H1 (cell line): ENCODE data around the gene CDK5. TPM values are rescaled to one million over a fixed set of nuclear protein-coding genes. Genes with fewer than 3 reads are reported as not detected.

Experiments used
- CTCF ChIA-PET: fragments of 300-600 bp; sonication (Branson Sonifier 250); formaldehyde crosslinking; loops from one replicate; lab custom pipeline; 2021; ENCODE audit not compliant: partially characterized antibody; lab: Charles Lee
- POLR2A ChIA-PET: fragments of 300-600 bp; sonication (Branson Sonifier 250); formaldehyde crosslinking; loops from one replicate; lab custom pipeline; 2021; ENCODE audit warnings: inconsistent platforms; ENCODE audit not compliant: partially characterized antibody; lab: Charles Lee
- DNase-seq, 2 experiments: peaks; one replicate each; pipeline versions ENCODE4 v3.0.0 to v3.0.0-alpha.2; 2010 to 2022; ENCODE audit warnings: low spot score in 2 of 2, low read depth in 1 of 2, mixed read lengths in 1 of 2
- FAIRE-seq: peaks from 2 replicates; lab custom pipeline; 2011; peaks lifted over from hg19 to GRCh38; lab: Jason Lieb, UNC
- H2AFZ ChIP-seq: 2 replicates; pipeline ENCODE4 v1.8.1; 2012; ENCODE audit warnings: low read length, inconsistent platforms
- H2AK5ac ChIP-seq: 2 replicates; pipeline ENCODE4 v1.6.1; 2013; ENCODE audit warnings: low read depth, low read length
- H2BK120ac ChIP-seq: replicated peaks from 2 replicates; pipeline ENCODE3; 2013; ENCODE audit warnings: low read depth, low read length, inconsistent platforms
- H2BK12ac ChIP-seq: 2 replicates; pipeline ENCODE4 v1.6.1; 2013; ENCODE audit warnings: low read depth, low read length
- H2BK15ac ChIP-seq: 2 replicates; pipeline ENCODE4 v1.6.1; 2013; ENCODE audit warnings: low read length
- H2BK20ac ChIP-seq: 2 replicates; pipeline ENCODE4 v1.6.1; 2013; ENCODE audit warnings: low read length
- H2BK5ac ChIP-seq: 2 replicates; pipeline ENCODE4 v1.6.1; 2013; ENCODE audit warnings: low read depth, low read length
- H3K14ac ChIP-seq: 2 replicates; pipeline ENCODE4 v1.6.1; 2013; ENCODE audit warnings: inconsistent platforms; ENCODE audit not compliant: insufficient read length
- H3K18ac ChIP-seq: 2 replicates; pipeline ENCODE4 v1.6.1; 2013; ENCODE audit warnings: low read length; ENCODE audit errors: extremely low read depth
- H3K23ac ChIP-seq: 2 replicates; pipeline ENCODE4 v1.6.1; 2013; ENCODE audit warnings: inconsistent platforms; ENCODE audit not compliant: insufficient read length
- H3K23me2 ChIP-seq: 2 replicates; pipeline ENCODE4 v1.6.1; 2013; ENCODE audit warnings: low read depth, low read length
- H3K27ac ChIP-seq: 2 replicates; pipeline ENCODE4 v1.6.1; 2011; ENCODE audit warnings: low read depth, low read length, inconsistent platforms
- H3K27me3 ChIP-seq, 4 experiments: replicated peaks in 1 of 4; 1 replicate in 1 of 4; 2 replicates in 3 of 4; pipeline versions ENCODE4 v1.6.1 to v1.8.1; 2011 to 2013; ENCODE audit warnings: low read length in 3 of 4, mild to moderate bottlenecking in 3 of 4, inconsistent platforms in 2 of 4, mixed read lengths in 2 of 4, moderate library complexity in 1 of 4; ENCODE audit not compliant: control insufficient read depth in 3 of 4, insufficient read depth in 3 of 4; ENCODE audit errors: extremely low read depth in 1 of 4
- H3K36me3 ChIP-seq, 4 experiments: 2 replicates each; pipeline versions ENCODE4 v1.6.1 to v1.8.1; 2011 to 2013; ENCODE audit warnings: mild to moderate bottlenecking in 4 of 4, low read length in 3 of 4, moderate library complexity in 2 of 4, control low read depth in 1 of 4, inconsistent platforms in 1 of 4; ENCODE audit not compliant: insufficient read depth in 4 of 4, control insufficient read depth in 2 of 4
- H3K4ac ChIP-seq: replicated peaks from 2 replicates; pipeline ENCODE3; 2013; ENCODE audit warnings: low read length, low read depth, mixed read lengths, inconsistent platforms; ENCODE audit not compliant: insufficient read length
- H3K4me1 ChIP-seq, 4 experiments: replicated peaks in 1 of 4; 1 replicate in 1 of 4; 2 replicates in 3 of 4; pipeline versions ENCODE4 v1.6.1 to v1.8.1; 2011 to 2013; ENCODE audit warnings: low read length in 3 of 4, inconsistent platforms in 2 of 4, mixed read lengths in 1 of 4; ENCODE audit not compliant: insufficient read depth in 4 of 4, control insufficient read depth in 3 of 4
- H3K4me2 ChIP-seq, 2 experiments: 2 replicates each; pipeline versions ENCODE4 v1.6.1 to v1.8.1; 2011 to 2013; ENCODE audit warnings: low read depth in 2 of 2, low read length in 2 of 2, control low read depth in 1 of 2, inconsistent platforms in 1 of 2, mild to moderate bottlenecking in 1 of 2; ENCODE audit not compliant: insufficient read depth in 1 of 2
- H3K4me3 ChIP-seq, 4 experiments: fragments of 200-600, 300-600 bp in 1 of 4; sonication (generic), shearing (Covaris generic), sonication (Bioruptor Twin) in 1 of 4; 2 replicates each; pipeline versions ENCODE4 v1.5.1 to v1.8.1; 2011 to 2016; ENCODE audit warnings: low read length in 4 of 4, low read depth in 3 of 4, control low read depth in 2 of 4, inconsistent platforms in 2 of 4, mild to moderate bottlenecking in 2 of 4, mixed read lengths in 1 of 4, moderate library complexity in 1 of 4; ENCODE audit not compliant: insufficient read depth in 2 of 4; ENCODE audit errors: extremely low read depth in 1 of 4
- H3K56ac ChIP-seq: replicated peaks from 2 replicates; pipeline ENCODE3; 2013; ENCODE audit warnings: low read depth, mild to moderate bottlenecking, mixed read lengths, low read length, inconsistent platforms; ENCODE audit not compliant: insufficient read length
- H3K79me1 ChIP-seq: 2 replicates; pipeline ENCODE4 v1.6.1; 2013; ENCODE audit warnings: low read depth, low read length, control low read depth
- H3K79me2 ChIP-seq, 2 experiments: 2 replicates each; pipeline versions ENCODE4 v1.6.1 to v1.8.1; 2012 to 2013; ENCODE audit warnings: low read length in 2 of 2, mild to moderate bottlenecking in 2 of 2, inconsistent platforms in 1 of 2; ENCODE audit not compliant: insufficient read depth in 2 of 2, control insufficient read depth in 1 of 2
- H3K9ac ChIP-seq, 4 experiments: replicated peaks in 1 of 4; 1 replicate in 1 of 4; 2 replicates in 3 of 4; pipeline versions ENCODE4 v1.6.1 to v1.8.1; 2011 to 2013; ENCODE audit warnings: low read depth in 3 of 4, low read length in 3 of 4, control low read depth in 2 of 4, mild to moderate bottlenecking in 2 of 4, moderate library complexity in 2 of 4, inconsistent platforms in 1 of 4; ENCODE audit errors: extremely low read depth in 1 of 4
- H3K9me3 ChIP-seq, 2 experiments: 2 replicates each; pipeline versions ENCODE4 v1.6.1 to v1.8.1; 2012 to 2013; ENCODE audit warnings: mild to moderate bottlenecking in 2 of 2, moderate library complexity in 2 of 2, control low read depth in 1 of 2, inconsistent platforms in 1 of 2, low read depth in 1 of 2, low read length in 1 of 2, mixed read lengths in 1 of 2; ENCODE audit not compliant: insufficient read depth in 2 of 2
- H4K20me1 ChIP-seq, 2 experiments: replicated peaks in 1 of 2; 2 replicates each; pipeline versions ENCODE3 to v1.8.1; 2011 to 2013; ENCODE audit warnings: inconsistent platforms in 2 of 2, low read length in 2 of 2, mild to moderate bottlenecking in 1 of 2; ENCODE audit not compliant: insufficient read depth in 2 of 2, control insufficient read depth in 1 of 2
- H4K5ac ChIP-seq: 2 replicates; pipeline ENCODE4 v1.6.1; 2013; ENCODE audit warnings: low read length, low read depth, mixed read lengths, inconsistent platforms; ENCODE audit not compliant: insufficient read length
- H4K8ac ChIP-seq: 2 replicates; pipeline ENCODE4 v1.8.0; 2013; ENCODE audit warnings: mild to moderate bottlenecking, moderate library complexity, low read length, inconsistent platforms; ENCODE audit not compliant: insufficient read depth; ENCODE audit errors: extremely low read depth
- H4K91ac ChIP-seq: replicated peaks from 2 replicates; pipeline ENCODE3; 2013; ENCODE audit warnings: low read length, mixed read lengths, inconsistent platforms; ENCODE audit not compliant: insufficient read length
- GTF2F1 ChIP-seq: IDR thresholded peaks from 2 replicates; pipeline ENCODE4 v1.6.1; 2012; ENCODE audit warnings: low read depth, low read length, improper control_type of control experiment, borderline replicate concordance
- WGBS, 2 experiments: shearing (Covaris generic) in 1 of 2; methylation state at CpG; one replicate each; pipeline versions ENCODE4 v1.1.6 to v1.1.7; 2013 to 2015; ENCODE audit warnings: low lambda C conversion rate in 2 of 2, mixed read lengths in 2 of 2, inconsistent platforms in 1 of 2, low coverage in 1 of 2, missing lambda C conversion rate in 1 of 2; ENCODE audit not compliant: insufficient replicate concordance in 2 of 2, insufficient coverage in 1 of 2, insufficient read length in 1 of 2; ENCODE audit errors: extremely low coverage in 1 of 2, missing lambda C conversion rate in 1 of 2; 5-methylcytosine and 5-hydroxymethylcytosine counted together
- polyA plus RNA-seq, 7 experiments: library from polyadenylated mRNA; depleted of rRNA in 3 of 7; stranded (reverse) in 5 of 7; unstranded in 2 of 7; fragments of >200 nt in 5 of 7; fragments of 200-250 nt in 2 of 7; gene quantifications; 1 replicate in 5 of 7; 2 replicates in 1 of 7; 4 replicates in 1 of 7; pipeline versions ENCODE4 v1.2.1 to v1.2.3, GENCODE V29; 2011 to 2013; ENCODE audit warnings: missing spikeins in 2 of 7, mixed read lengths in 2 of 7
- total RNA-seq: library from RNA; stranded (reverse); fragmentation: NEBNext Ultra II Directional; extraction: Animal tissue kit (Norgen Biotek cat#: 25700); gene quantifications from 2 replicates; pipeline ENCODE4 v1.2.1, GENCODE V29; 2021
- TF ChIP-seq, protein P1 (sequence below), 3 experiments: IDR thresholded peaks; 1 replicate in 2 of 3; 2 replicates in 1 of 3; pipeline versions ENCODE4 v1.5.1 to v1.6.1; 2011; ENCODE audit warnings: low read length in 3 of 3, mild to moderate bottlenecking in 3 of 3, inconsistent platforms in 2 of 3, low read depth in 1 of 3, moderate library complexity in 1 of 3; ENCODE audit not compliant: insufficient read depth in 1 of 3; ENCODE audit errors: control extremely low read depth in 1 of 3

The CDK5 gene
- total and polyA plus RNA-seq, 2 of the 8 experiments (the other 6 are each of a cell fraction or from before 2014, with no cell fraction given): 22.8 to 37.2 TPM

GRCh38 chr7:151095828-151096475, 38.3 kb upstream of the CDK5 start:
- POLR2A ChIA-PET: no interaction called here

More at GRCh38 chr7:151095828-151096475, 38.3 kb upstream of the CDK5 start:
- Histone ChIP-seq H3K14ac (no peak overlapping the region), H4K5ac (no peak overlapping the region), H3K4me2 (no peak overlapping the region), H3K9ac (no peak overlapping the region), H3K36me3 (no peaks in the 10 kb centered on the region), H3K18ac (no peak overlapping the region), H2AFZ (no peak overlapping the region), H4K91ac (no peak overlapping the region), H3K27me3 (no peaks in the 10 kb centered on the region), H3K9me3 (no peaks in the 10 kb centered on the region), H3K79me2 (peaks cover 11 to 84% of the 10 kb centered on the region in 2 experiments; a peak in 3 of 4 replicates), H2BK120ac (no peak overlapping the region), H3K56ac (no peak overlapping the region), H3K4me3 (no peak overlapping the region), H2BK20ac (no peak overlapping the region), H2BK5ac (no peak overlapping the region), H2BK15ac (no peak overlapping the region), H4K20me1 (peaks cover 31 to 50% of the 10 kb centered on the region in 2 experiments), H2BK12ac (no peak overlapping the region), H3K27ac (no peak overlapping the region), H3K79me1 (peaks cover 25% of the 10 kb centered on the region), H2AK5ac (no peak overlapping the region), H3K23me2 (no peaks in the 10 kb centered on the region; the same call in 1 of the 2 replicates), H4K8ac (no peak overlapping the region), H3K23ac (no peak overlapping the region), H3K4me1 (peaks cover 0 to 8% (median 3%) of the 10 kb centered on the region in 4 experiments; a peak in 4 of 7 replicates), H3K4ac (no peak overlapping the region)
- DNase-seq: no peak
- TF ChIP-seq GTF2F1: no peak
- TF ChIP-seq, protein P1, sequence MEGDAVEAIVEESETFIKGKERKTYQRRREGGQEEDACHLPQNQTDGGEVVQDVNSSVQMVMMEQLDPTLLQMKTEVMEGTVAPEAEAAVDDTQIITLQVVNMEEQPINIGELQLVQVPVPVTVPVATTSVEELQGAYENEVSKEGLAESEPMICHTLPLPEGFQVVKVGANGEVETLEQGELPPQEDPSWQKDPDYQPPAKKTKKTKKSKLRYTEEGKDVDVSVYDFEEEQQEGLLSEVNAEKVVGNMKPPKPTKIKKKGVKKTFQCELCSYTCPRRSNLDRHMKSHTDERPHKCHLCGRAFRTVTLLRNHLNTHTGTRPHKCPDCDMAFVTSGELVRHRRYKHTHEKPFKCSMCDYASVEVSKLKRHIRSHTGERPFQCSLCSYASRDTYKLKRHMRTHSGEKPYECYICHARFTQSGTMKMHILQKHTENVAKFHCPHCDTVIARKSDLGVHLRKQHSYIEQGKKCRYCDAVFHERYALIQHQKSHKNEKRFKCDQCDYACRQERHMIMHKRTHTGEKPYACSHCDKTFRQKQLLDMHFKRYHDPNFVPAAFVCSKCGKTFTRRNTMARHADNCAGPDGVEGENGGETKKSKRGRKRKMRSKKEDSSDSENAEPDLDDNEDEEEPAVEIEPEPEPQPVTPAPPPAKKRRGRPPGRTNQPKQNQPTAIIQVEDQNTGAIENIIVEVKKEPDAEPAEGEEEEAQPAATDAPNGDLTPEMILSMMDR (IDR thresholded peaks at IDR 0.05; ENCODE audit: control extremely low read depth in 1 of 3, insufficient read depth in 1 of 3, low read depth in 1 of 3, low read length in 3 of 3): no peak
- 89% methylated on average over 15 of the region's 17 CpGs; no CpG with 5 or more reads in 1 of the 2 experiments for WGBS, 2 experiments
- CTCF ChIA-PET: interaction anchor here (0.9 to 15.1 kb wide), 6 partner anchors 14 to 198 kb away, joined by 3 to 448 read pairs (median 3); no protein-coding TSS in a partner anchor
- FAIRE-seq: no peak
